Right atrium auricular region (tissue), 2 donors: ENCODE data around the gene U2AF1L4. TPM values are rescaled to one million over a fixed set of nuclear protein-coding genes. Genes with fewer than 3 reads are reported as not detected.

ENCODE experiments used
- DNase-seq: peaks from one replicate; pipeline ENCODE4 v3.0.0-alpha.2; 2019; ENCODE audit warnings: low spot score
- H3K27ac ChIP-seq, 2 donors: fragments of 200-600 bp; sonication (generic); 1 replicate in 1 of 2; 2 replicates in 1 of 2; pipeline ENCODE4 v1.5.1; 2016 to 2019
- H3K27me3 ChIP-seq, 2 donors: fragments of 200-600 bp; sonication (generic); one replicate each; pipeline versions ENCODE4 v1.5.1 to v1.6.0; 2017 to 2019
- H3K36me3 ChIP-seq: fragments of 200-600 bp; sonication (generic); one replicate; pipeline ENCODE4 v1.5.1; 2016
- H3K4me1 ChIP-seq, 2 donors: fragments of 200-600 bp; sonication (generic); one replicate each; pipeline versions ENCODE4 v1.5.1 to v1.6.0; 2017 to 2019
- H3K4me3 ChIP-seq, 2 donors: fragments of 200-600 bp; sonication (generic); 1 replicate in 1 of 2; 2 replicates in 1 of 2; pipeline ENCODE4 v1.5.1; 2017 to 2019; ENCODE audit warnings: mild to moderate bottlenecking in 1 of 2, moderate library complexity in 1 of 2
- H3K9me3 ChIP-seq, 2 donors: fragments of 200-600 bp; sonication (generic); one replicate each; pipeline ENCODE4 v1.5.1; 2019
- total RNA-seq, 2 donors: library from RNA; depleted of rRNA; stranded (reverse); fragments of >200 nt; gene quantifications; one replicate each; pipeline ENCODE4 v1.1.0, GENCODE V29; 2016
- TF ChIP-seq, protein P1 (sequence below), 2 donors: fragments of 200-600 bp; sonication (generic); IDR thresholded peaks; one replicate each; pipeline ENCODE4 v1.5.1; 2019; ENCODE audit warnings: antibody characterized with exemption in 2 of 2

U2AF1L4 gene
- total RNA-seq, 2 donors from 2014 or later: 19.9 to 33.1 TPM

DNA sequence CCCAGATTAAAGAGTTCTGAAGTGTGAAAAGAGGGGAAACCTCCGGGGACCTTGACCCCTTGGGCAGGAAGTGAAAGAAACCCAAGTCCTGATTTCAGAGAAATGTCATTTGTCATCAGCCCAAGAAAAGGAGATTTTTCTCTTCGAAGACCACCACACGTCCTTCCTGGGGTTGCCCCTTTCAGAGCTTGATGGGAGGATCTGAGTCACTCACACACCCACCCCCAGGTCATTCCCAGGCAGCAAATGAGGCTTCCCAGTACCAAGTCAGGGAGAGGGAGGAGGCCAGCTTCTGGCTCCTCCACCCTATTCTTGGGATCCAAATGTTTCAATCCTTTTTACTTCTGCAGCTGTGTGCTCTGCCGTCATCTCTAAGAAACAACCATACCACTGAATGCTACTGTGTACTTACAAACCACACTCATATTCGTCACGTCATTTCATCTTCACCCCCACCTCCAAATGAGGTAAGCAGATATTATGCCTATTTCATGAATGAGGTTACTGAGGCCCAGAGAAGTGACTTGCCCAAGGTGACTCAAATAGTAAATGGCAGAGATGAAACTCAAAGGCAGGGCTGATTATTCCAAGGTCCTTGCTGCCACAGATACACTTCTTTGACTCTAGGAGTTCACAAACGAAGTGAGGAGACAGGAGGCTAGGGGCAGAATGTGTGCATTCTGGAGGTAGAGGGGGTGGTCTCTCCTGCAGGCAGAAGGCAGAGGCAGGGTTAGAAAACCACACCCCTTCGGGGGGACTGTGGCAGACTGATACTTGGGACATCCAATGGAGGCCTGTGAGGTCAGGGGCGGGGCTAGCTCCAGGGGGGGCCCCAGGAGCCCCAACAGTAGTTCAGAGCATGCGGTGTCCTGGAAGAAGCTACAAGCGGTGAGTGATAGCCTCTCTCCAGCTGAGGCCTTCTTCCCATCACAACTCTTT, 32.4 kb downstream of the U2AF1L4 start:
- H3K4me3 ChIP-seq: no peak overlapping the region
- H3K9me3 ChIP-seq: no peaks in the 10 kb centered on the region
- TF ChIP-seq, protein P1, sequence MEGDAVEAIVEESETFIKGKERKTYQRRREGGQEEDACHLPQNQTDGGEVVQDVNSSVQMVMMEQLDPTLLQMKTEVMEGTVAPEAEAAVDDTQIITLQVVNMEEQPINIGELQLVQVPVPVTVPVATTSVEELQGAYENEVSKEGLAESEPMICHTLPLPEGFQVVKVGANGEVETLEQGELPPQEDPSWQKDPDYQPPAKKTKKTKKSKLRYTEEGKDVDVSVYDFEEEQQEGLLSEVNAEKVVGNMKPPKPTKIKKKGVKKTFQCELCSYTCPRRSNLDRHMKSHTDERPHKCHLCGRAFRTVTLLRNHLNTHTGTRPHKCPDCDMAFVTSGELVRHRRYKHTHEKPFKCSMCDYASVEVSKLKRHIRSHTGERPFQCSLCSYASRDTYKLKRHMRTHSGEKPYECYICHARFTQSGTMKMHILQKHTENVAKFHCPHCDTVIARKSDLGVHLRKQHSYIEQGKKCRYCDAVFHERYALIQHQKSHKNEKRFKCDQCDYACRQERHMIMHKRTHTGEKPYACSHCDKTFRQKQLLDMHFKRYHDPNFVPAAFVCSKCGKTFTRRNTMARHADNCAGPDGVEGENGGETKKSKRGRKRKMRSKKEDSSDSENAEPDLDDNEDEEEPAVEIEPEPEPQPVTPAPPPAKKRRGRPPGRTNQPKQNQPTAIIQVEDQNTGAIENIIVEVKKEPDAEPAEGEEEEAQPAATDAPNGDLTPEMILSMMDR (IDR thresholded peaks at IDR 0.05): no peak
- DNase-seq: no peak
- no peaks in the 10 kb centered on the region for H3K27me3 ChIP-seq
- no peak overlapping the region for H3K27ac ChIP-seq
- H3K4me1 ChIP-seq: peaks cover 0 to 13% of the 10 kb centered on the region in 2 donors
- H3K36me3 ChIP-seq: no peaks in the 10 kb centered on the region

DNA sequence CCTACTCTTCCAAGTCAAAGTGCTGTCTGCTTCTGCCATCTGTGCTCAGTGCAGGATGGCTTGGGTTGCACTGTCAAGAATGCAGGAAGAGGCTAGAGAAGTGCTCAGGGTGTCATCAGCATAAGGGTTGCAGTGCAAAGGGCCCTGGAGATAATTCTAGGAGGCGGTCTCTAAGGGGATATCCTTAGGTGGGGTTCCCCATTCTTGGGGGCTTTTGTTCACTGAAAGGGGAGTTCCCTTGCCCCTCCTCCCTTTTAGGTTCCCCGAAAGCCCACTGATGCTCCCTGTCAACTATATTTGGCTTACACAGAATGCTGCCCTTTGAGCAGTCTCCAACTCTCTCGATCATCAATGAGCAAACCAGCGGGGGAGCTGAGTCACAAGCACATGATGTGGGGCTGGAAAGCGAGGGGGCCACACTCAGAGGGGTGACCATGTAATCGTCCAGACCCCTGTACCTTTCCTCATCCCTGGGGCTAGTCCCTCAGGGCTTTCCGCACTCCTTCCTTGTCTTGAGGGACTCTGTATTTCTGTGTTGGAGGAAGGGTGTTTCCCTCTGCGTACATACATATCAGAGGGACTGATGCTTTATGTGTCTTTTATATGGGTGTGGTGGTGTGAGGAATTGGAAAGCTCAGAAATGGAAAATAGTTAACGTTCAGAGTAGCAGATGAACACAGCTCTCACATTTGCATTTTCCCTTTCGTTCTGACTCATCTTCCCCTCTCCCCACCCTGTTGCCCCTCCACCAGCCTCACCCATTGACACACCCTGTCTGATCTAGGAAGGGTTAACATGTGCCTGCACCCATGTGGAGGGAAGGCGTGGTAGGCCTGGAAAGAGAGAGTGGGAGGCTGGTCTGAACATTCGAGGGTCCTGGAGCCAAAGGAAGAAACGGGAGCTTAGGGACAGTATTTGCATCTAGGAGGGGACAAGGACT, 34.2 kb downstream of the U2AF1L4 start:
- no peaks in the 10 kb centered on the region for H3K27me3 ChIP-seq
- H3K4me1 ChIP-seq: peaks cover 0 to 8% of the 10 kb centered on the region in 2 donors
- TF ChIP-seq, protein P1 (IDR thresholded peaks at IDR 0.05): no peak
- H3K27ac ChIP-seq: no peak overlapping the region
- no peaks in the 10 kb centered on the region for H3K9me3 ChIP-seq
- no peak overlapping the region for H3K4me3 ChIP-seq
- DNase-seq: no peak
- no peaks in the 10 kb centered on the region for H3K36me3 ChIP-seq

DNA sequence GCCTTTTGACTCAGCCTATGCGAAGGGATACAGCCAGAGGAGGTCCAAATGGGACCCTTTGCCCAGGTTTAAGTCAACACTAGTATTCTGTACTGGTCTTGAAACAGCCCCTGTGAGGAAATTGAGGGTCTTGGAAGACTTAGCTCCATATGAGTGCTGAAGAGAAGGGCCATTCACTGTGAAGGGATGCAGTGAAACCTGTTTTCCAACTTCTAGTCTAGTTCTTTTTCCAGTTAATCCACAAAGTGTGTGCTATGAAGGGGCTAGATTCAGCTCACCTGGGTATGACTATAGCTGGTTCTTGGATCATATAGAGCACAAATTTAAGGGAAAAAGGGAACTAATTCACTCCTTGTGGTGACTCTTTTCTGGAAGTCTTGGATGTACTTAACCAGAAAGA, 36.8 kb downstream of the U2AF1L4 start:
- TF ChIP-seq, protein P1 (IDR thresholded peaks at IDR 0.05): no peak

DNA sequence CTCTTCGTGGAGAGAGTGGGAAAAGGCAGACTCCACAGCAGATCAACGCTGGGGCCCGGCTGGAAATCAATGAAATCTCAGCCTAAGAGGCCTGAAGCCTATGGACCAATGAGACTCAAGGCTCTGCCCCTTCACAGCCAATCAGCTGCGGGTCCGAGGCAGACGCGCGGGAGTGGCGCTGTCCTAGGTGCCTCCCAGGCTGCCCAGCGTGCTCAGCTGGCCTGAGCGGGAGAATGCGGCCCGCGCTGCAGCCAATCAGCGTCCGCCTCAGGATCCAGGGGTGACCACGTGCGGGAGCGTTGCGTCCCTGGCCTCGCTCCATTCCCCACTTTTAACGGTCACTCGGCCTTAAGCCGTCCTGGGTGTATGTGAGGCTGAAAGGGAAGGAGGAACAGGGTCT, 41.0 kb downstream of the U2AF1L4 start, which contains the start of gene ZBTB32:
Gene ZBTB32, plus strand, starts transcription at position 341 of the 400 bp plus-strand sequence. CDS start 10,069 bp downstream, outside the sequence.
- H3K36me3 ChIP-seq: no peaks in the 10 kb centered on the region
- no peaks in the 10 kb centered on the region for H3K27me3 ChIP-seq
- TF ChIP-seq, protein P1 (IDR thresholded peaks at IDR 0.05): no peak
- no peaks in the 10 kb centered on the region for H3K9me3 ChIP-seq
- DNase-seq: no peak
- peaks cover 0 to 6% of the 10 kb centered on the region in 2 donors for H3K4me1 ChIP-seq
- no peak within 1 kb of the TSS for H3K27ac ChIP-seq
- no peak within 1 kb of the TSS for H3K4me3 ChIP-seq

More for the DNA sequence above, 36.8 kb downstream of the U2AF1L4 start:
- no peaks in the 10 kb centered on the region for H3K4me1 ChIP-seq
- DNase-seq: no peak
- no peaks in the 10 kb centered on the region for H3K9me3 ChIP-seq
- no peak overlapping the region for H3K27ac ChIP-seq
- H3K27me3 ChIP-seq: no peaks in the 10 kb centered on the region
- H3K4me3 ChIP-seq: no peak overlapping the region
- H3K36me3 ChIP-seq: no peaks in the 10 kb centered on the region

DNA sequence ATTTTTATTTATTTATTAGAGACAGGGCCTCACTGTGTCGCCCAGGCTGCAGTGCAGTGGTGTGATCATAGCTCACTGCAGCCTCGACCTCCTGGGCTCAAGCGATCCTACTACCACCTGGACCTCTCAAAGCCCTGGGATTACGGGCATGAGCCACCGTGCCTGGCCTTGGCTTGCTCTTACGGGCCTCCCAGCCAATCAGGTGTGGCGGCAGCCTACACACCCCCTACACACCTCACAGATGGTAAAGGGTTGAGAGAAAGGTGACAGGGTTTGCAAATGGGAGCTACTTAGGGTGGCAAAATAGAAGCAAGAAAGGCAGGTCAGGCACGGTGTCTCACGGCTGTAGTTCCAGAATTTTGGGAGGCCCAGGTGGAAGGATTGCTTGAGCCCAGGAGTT, 41.9 kb downstream of the U2AF1L4 start:
- no peaks in the 10 kb centered on the region for H3K36me3 ChIP-seq
- peak overlapping the region in 1 of 2 donors; percentile 70 for H3K4me3 ChIP-seq
- DNase-seq: no peak
- H3K27ac ChIP-seq: no peak overlapping the region
- H3K27me3 ChIP-seq: no peaks in the 10 kb centered on the region
- no peaks in the 10 kb centered on the region for H3K9me3 ChIP-seq
- TF ChIP-seq, protein P1 (IDR thresholded peaks at IDR 0.05): no peak
- H3K4me1 ChIP-seq: peaks cover 0 to 6% of the 10 kb centered on the region in 2 donors
